CD4-positive, alpha-beta T cell treated with Interleukin-10 for 1 hour (primary cell): ENCODE measurements around the gene IGFN1.

Experiments
- DNase-seq: peaks from one replicate; pipeline ENCODE4 v3.0.0-alpha.2; 2020

The IGFN1 gene

GRCh38 chr1:201267481-201268229, 77.0 kb downstream of the IGFN1 start:
- DNase-seq, result no peak

- no peak for DNase-seq
Observed at GRCh38 chr1:201268604-201269151, 78.1 kb downstream of the IGFN1 start.

GRCh38 chr1:201269281-201269680, 78.7 kb downstream of the IGFN1 start:
- DNase-seq, result no peak

GRCh38 chr1:201269900-201270410, 79.3 kb downstream of the IGFN1 start:
- DNase-seq, result no peak

GRCh38 chr1:201270616-201271390, 80.2 kb downstream of the IGFN1 start:
- no peak for DNase-seq

- DNase-seq, result no peak
Observed at GRCh38 chr1:201272799-201273198, 82.2 kb downstream of the IGFN1 start.

GRCh38 chr1:201274616-201275252, 84.1 kb downstream of the IGFN1 start:
- no peak for DNase-seq

- DNase-seq, result no peak
Observed at GRCh38 chr1:201275253-201275666, 84.6 kb downstream of the IGFN1 start.

- DNase-seq, result no peak
Observed at GRCh38 chr1:201276891-201277290, 86.3 kb downstream of the IGFN1 start.

- DNase-seq, result no peak
Observed at GRCh38 chr1:201277441-201277840, 86.8 kb downstream of the IGFN1 start.
